Panc1 (cell line): Measurements from ENCODE around the gene STK32C. TPM values are rescaled to one million over a fixed set of nuclear protein-coding genes. Genes with fewer than 3 reads are reported as not detected.

Experiments
- ATAC-seq: fragments of 200-7000 bp; cut with Tn5 transposase; 2 replicates; pipeline ENCODE4 v1.9.1; 2020; ENCODE audit warnings: mild to moderate bottlenecking, moderate library complexity
- BruUV-seq: library from RNA; stranded (reverse); fragments of 400-500 nt; replicated peaks from 2 replicates; lab custom pipeline; 2021; lab: Mats Ljungman, UMichigan
- CTCF ChIA-PET: fragments of 300-600 bp; sonication (Branson Sonifier 250); formaldehyde crosslinking; loops from one replicate; lab custom pipeline; 2022; ENCODE audit warnings: antibody characterized with exemption; lab: Charles Lee
- POLR2A ChIA-PET: fragments of 300-600 bp; sonication (Branson Sonifier 250); formaldehyde crosslinking; loops from one replicate; lab custom pipeline; 2022; ENCODE audit warnings: antibody characterized with exemption; lab: Charles Lee
- DNase-seq: peaks from one replicate; pipeline ENCODE4 v3.0.0-alpha.2; 2010; ENCODE audit warnings: low read depth, low spot score
- H3K27ac ChIP-seq: 2 replicates; pipeline ENCODE4 v1.5.1; 2011; ENCODE audit warnings: mild to moderate bottlenecking, low read length, inconsistent platforms
- H3K27me3 ChIP-seq: fragments of 200-500 bp; sonication (Bioruptor generic); 2 replicates; pipeline ENCODE4 v1.6.0; 2014; ENCODE audit warnings: low read length, inconsistent platforms; ENCODE audit not compliant: control insufficient read depth, insufficient read depth
- H3K36me3 ChIP-seq: fragments of 200-500 bp; sonication (Bioruptor generic); 2 replicates; pipeline ENCODE4 v1.5.1; 2014; ENCODE audit warnings: inconsistent platforms, mild to moderate bottlenecking, low read length, moderate library complexity; ENCODE audit not compliant: control insufficient read depth, insufficient read depth
- H3K4me1 ChIP-seq: 2 replicates; pipeline ENCODE4 v1.5.1; 2011; ENCODE audit warnings: inconsistent platforms, mild to moderate bottlenecking, low read length, moderate library complexity; ENCODE audit not compliant: control insufficient read depth, insufficient read depth
- H3K4me3 ChIP-seq, 2 experiments: 2 replicates each; pipeline ENCODE4 v1.5.1; 2011 to 2012; ENCODE audit warnings: low read depth in 2 of 2, low read length in 2 of 2, mild to moderate bottlenecking in 2 of 2, inconsistent platforms in 1 of 2, moderate library complexity in 1 of 2
- H3K9me3 ChIP-seq: fragments of 200-500 bp; sonication (Bioruptor generic); 2 replicates; pipeline ENCODE4 v1.5.1; 2014; ENCODE audit warnings: low read depth, mild to moderate bottlenecking, inconsistent platforms, low read length, moderate library complexity; ENCODE audit not compliant: control insufficient read depth, insufficient read depth
- CTCF ChIP-seq: fragments of 450-650 bp; IDR thresholded peaks from 2 replicates; pipeline ENCODE4 v1.5.1; 2017; ENCODE audit warnings: mild to moderate bottlenecking
- POLR2AphosphoS5 ChIP-seq: IDR thresholded peaks from 2 replicates; pipeline ENCODE4 v1.6.1; 2012; ENCODE audit warnings: mild to moderate bottlenecking, low read depth, low read length, moderate library complexity
- REST ChIP-seq, 2 experiments: IDR thresholded peaks; 2 replicates each; pipeline ENCODE4 v1.6.1; 2011 to 2012; ENCODE audit warnings: low read depth in 2 of 2, control low read depth in 1 of 2, low read length in 1 of 2, mild to moderate bottlenecking in 1 of 2, moderate library complexity in 1 of 2; ENCODE audit not compliant: insufficient read depth in 1 of 2
- SIN3A ChIP-seq: IDR thresholded peaks from 2 replicates; pipeline ENCODE4 v1.6.1; 2012; ENCODE audit warnings: low read depth, mild to moderate bottlenecking, low read length, moderate library complexity, borderline replicate concordance; ENCODE audit not compliant: insufficient read depth
- TCF7L2 ChIP-seq: IDR thresholded peaks from 2 replicates; pipeline ENCODE4 v1.6.1; 2011; ENCODE audit warnings: mild to moderate bottlenecking, low read depth, low read length, inconsistent platforms
- in situ Hi-C: cut with HindIII; loops from 2 replicates; pipeline ENCODE4 v1.10.0; 2016; ENCODE audit warnings: low sequenced_read_pairs, low pct_unique_long_range_greater_than_20kb
- intact Hi-C: fragments of 100-400 bp; cut with micrococcal nuclease; formaldehyde crosslinking; loops from one replicate; pipeline ENCODE4 v1.10.0; 2022; ENCODE audit not compliant: unreplicated experiment
- total RNA-seq: library from RNA; stranded (reverse); gene quantifications from one replicate; pipeline ENCODE4 v1.2.1, GENCODE V29; 2021; ENCODE audit not compliant: unreplicated experiment

Gene STK32C
- total RNA-seq, 1 experiment from 2014 or later, result 53.7 TPM

GRCh38 chr10:132182591-132182990, 125.2 kb downstream of the STK32C start:
- peaks cover 14% of the 10 kb centered on the region for H3K27me3 ChIP-seq
- ChIA-PET POLR2A (no interaction called here), CTCF (no interaction called here)
- in situ Hi-C loops (no loop called here), intact Hi-C loops (no loop called here)
- H3K36me3 ChIP-seq, result no peaks in the 10 kb centered on the region
- no peak for TF ChIP-seq CTCF
- TF ChIP-seq TCF7L2, result no peak
- TF ChIP-seq SIN3A, result no peak
- TF ChIP-seq POLR2AphosphoS5, result no peak
- H3K9me3 ChIP-seq, result no peaks in the 10 kb centered on the region
- DNase-seq (no peak), ATAC-seq (no peak)
- peaks cover 9% of the 10 kb centered on the region for H3K4me1 ChIP-seq
- no TSS peak for BruUV-seq
- H3K27ac ChIP-seq, result no peak overlapping the region
- no peak overlapping the region for H3K4me3 ChIP-seq

GRCh38 chr10:132181691-132182425, 125.9 kb downstream of the STK32C start:
- ChIA-PET POLR2A (no interaction called here), CTCF (no interaction called here)
- no peak overlapping the region for H3K27ac ChIP-seq
- no peak for DNase-seq
- ATAC-seq, result no peak
- no peaks in the 10 kb centered on the region for H3K36me3 ChIP-seq
- in situ Hi-C loops, result no loop called here
- peaks cover 9% of the 10 kb centered on the region for H3K4me1 ChIP-seq
- BruUV-seq, result no TSS peak
- TF ChIP-seq REST (IDR thresholded peaks at IDR 0.05; ENCODE audit: insufficient read depth in 1 of 2, low read depth in 2 of 2, low read length in 1 of 2) (no peak), CTCF (no peak), TCF7L2 (no peak), POLR2AphosphoS5 (no peak)
- H3K27me3 ChIP-seq, result peaks cover 14% of the 10 kb centered on the region
- H3K9me3 ChIP-seq, result no peaks in the 10 kb centered on the region
- intact Hi-C loops, result no loop called here
- no peak overlapping the region for H3K4me3 ChIP-seq
